Common myeloid progenitor, CD34-positive (primary cell): ENCODE results near the gene PCSK9.

ENCODE experiments used
- CTCF ChIA-PET: fragments of 350-600 bp; sonication (Branson Sonifier 250); formaldehyde crosslinking; loops from one replicate; lab custom pipeline; 2021; ENCODE audit warnings: antibody characterized with exemption; lab: Charles Lee
- POLR2A ChIA-PET: fragments of 350-600 bp; sonication (Branson Sonifier 250); formaldehyde crosslinking; loops from one replicate; lab custom pipeline; 2021; ENCODE audit warnings: antibody characterized with exemption; lab: Charles Lee
- DNase-seq, 3 donors: peaks; one replicate each; pipeline versions ENCODE4 v3.0.0 to v3.0.0-alpha.2; 2013
- H3K27ac ChIP-seq, 2 experiments: 1 replicate in 1 of 2; 2 replicates in 1 of 2; pipeline ENCODE4 v1.7.0; 2013; ENCODE audit warnings: inconsistent platforms in 2 of 2, low read length in 2 of 2, mild to moderate bottlenecking in 2 of 2, low read depth in 1 of 2, moderate library complexity in 1 of 2; ENCODE audit not compliant: severe bottlenecking in 2 of 2, insufficient read depth in 1 of 2, poor library complexity in 1 of 2
- H3K27me3 ChIP-seq, 5 experiments: replicated peaks in 2 of 5; 1 replicate in 3 of 5; 2 replicates in 2 of 5; pipeline versions ENCODE4 v1.6.1 to v1.7.0; 2013; ENCODE audit warnings: low read length in 4 of 5, mild to moderate bottlenecking in 2 of 5, moderate library complexity in 2 of 5, inconsistent platforms in 1 of 5; ENCODE audit not compliant: insufficient read depth in 5 of 5, control insufficient read depth in 4 of 5
- H3K36me3 ChIP-seq, 4 experiments: 1 replicate in 2 of 4; 2 replicates in 2 of 4; pipeline versions ENCODE4 v1.6.1 to v1.7.0; 2013; ENCODE audit warnings: low read length in 3 of 4, control low read depth in 1 of 4, mild to moderate bottlenecking in 1 of 4; ENCODE audit not compliant: control insufficient read depth in 4 of 4, insufficient read depth in 4 of 4
- H3K4me1 ChIP-seq, 4 experiments: 1 replicate in 3 of 4; 2 replicates in 1 of 4; pipeline versions ENCODE4 v1.6.1 to v1.7.1; 2013; ENCODE audit warnings: low read length in 3 of 4, mild to moderate bottlenecking in 3 of 4, control low read depth in 1 of 4, inconsistent platforms in 1 of 4, moderate library complexity in 1 of 4; ENCODE audit not compliant: control insufficient read depth in 4 of 4, insufficient read depth in 4 of 4; ENCODE audit errors: control extremely low read depth in 1 of 4
- H3K4me3 ChIP-seq, 7 experiments: 1 replicate in 4 of 7; 2 replicates in 3 of 7; pipeline versions ENCODE4 v1.5.1 to v1.7.0; 2013; ENCODE audit warnings: mild to moderate bottlenecking in 7 of 7, low read length in 6 of 7, moderate library complexity in 6 of 7, inconsistent platforms in 2 of 7, low read depth in 2 of 7, control low read depth in 1 of 7; ENCODE audit not compliant: insufficient read depth in 4 of 7, control insufficient read depth in 1 of 7; ENCODE audit errors: extremely low read depth in 1 of 7
- H3K9me3 ChIP-seq, 5 experiments: 1 replicate in 4 of 5; 2 replicates in 1 of 5; pipeline versions ENCODE4 v1.6.1 to v1.7.1; 2013; ENCODE audit warnings: low read length in 4 of 5, mild to moderate bottlenecking in 2 of 5, inconsistent platforms in 1 of 5, low read depth in 1 of 5, moderate library complexity in 1 of 5; ENCODE audit not compliant: control insufficient read depth in 4 of 5, insufficient read depth in 2 of 5; ENCODE audit errors: control extremely low read depth in 1 of 5
- WGBS: methylation state at CpG from one replicate; pipeline ENCODE4 v1.1.5; 2013; ENCODE audit not compliant: insufficient coverage; 5-methylcytosine and 5-hydroxymethylcytosine counted together

PCSK9 gene

DNA sequence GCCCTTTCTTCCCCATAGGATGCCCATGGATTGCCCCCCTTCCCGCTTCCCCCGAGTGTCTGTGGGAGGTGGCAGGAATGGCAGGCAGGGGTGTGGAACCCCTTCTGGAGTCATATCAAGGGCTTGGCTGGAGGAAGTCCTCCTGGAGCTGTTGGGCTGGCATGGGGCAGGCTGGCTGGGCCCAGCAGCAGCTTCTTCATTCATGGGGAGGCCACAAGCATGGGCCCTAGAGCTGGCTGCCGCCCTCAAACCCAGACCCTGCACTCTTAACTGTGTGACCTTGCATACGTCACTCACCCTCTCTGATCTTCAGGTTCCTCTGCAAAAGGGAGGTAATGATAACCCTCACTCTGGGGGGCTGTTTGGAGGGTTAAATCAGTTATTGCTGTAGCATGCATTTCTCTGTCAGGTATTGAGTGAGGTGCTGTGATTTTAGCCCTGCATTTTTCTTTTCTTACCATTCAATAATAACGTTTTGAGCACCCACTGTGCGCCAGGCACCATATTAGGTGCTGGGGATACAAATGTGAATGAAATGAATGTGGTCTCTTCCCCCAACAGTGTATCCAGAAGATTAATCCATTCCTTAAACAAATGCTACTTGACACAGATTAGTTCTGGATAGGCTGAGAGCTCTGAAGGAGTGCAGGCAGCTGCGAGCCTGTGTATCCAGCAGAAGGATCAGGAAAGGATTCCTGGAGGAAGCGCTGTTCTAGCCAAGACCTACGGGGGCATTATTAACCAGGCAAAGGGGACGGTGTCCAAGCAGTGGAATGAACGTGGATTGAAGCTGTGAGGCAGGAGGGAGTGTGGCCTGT is 9.3 kb downstream of the PCSK9 start:
- Histone ChIP-seq H3K36me3 (no peaks in the 10 kb centered on the region), H3K4me1 (no peaks in the 10 kb centered on the region), H3K27me3 (no peaks in the 10 kb centered on the region), H3K4me3 (no peak overlapping the region), H3K27ac (no peak overlapping the region), H3K9me3 (no peaks in the 10 kb centered on the region)
- POLR2A ChIA-PET, result no interaction called here
- 93% methylated on average over 6 of the region's 11 CpGs for WGBS
- CTCF ChIA-PET, result no interaction called here
- DNase-seq, result no peak

- WGBS, result 100% methylated on average over 5 of the region's 9 CpGs
Observed at GRCh38 chr1:55049271-55049913, 10.0 kb downstream of the PCSK9 start.

DNA sequence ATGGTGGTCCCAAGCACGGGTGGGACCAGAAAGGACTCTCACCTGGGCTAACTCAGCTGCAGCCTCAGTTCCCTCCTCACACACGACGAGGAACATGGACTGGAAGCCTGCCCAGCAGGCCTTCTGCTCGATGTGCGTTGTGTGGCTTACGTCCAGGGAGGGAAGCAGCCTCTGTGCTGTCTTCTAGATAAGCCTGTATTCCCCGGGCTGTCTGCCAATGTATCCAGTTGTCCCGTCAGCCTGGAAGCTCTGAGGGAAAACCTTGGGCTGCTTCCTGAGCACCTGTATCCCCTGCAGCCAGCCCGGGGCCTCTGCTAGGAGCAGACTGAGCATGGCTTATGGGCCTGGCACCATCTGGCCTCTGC is 10.5 kb downstream of the PCSK9 start:
- no peaks in the 10 kb centered on the region for H3K4me1 ChIP-seq
- H3K36me3 ChIP-seq, result no peaks in the 10 kb centered on the region
- no peak for DNase-seq
- H3K27ac ChIP-seq, result no peak overlapping the region
- no peak overlapping the region for H3K4me3 ChIP-seq
- ChIA-PET POLR2A (no interaction called here), CTCF (no interaction called here)
- H3K27me3 ChIP-seq, result no peaks in the 10 kb centered on the region
- no peaks in the 10 kb centered on the region for H3K9me3 ChIP-seq
- WGBS, result 84% methylated on average over 6 of the region's 9 CpGs

More at GRCh38 chr1:55049271-55049913, 10.0 kb downstream of the PCSK9 start:
- Histone ChIP-seq H3K9me3 (no peaks in the 10 kb centered on the region), H3K4me1 (no peaks in the 10 kb centered on the region), H3K27me3 (no peaks in the 10 kb centered on the region), H3K36me3 (no peaks in the 10 kb centered on the region), H3K27ac (no peak overlapping the region), H3K4me3 (no peak overlapping the region)
- ChIA-PET POLR2A (no interaction called here), CTCF (no interaction called here)
- DNase-seq, result no peak

GRCh38 chr1:55050283-55050682 is 10.9 kb downstream of the PCSK9 start:
- Histone ChIP-seq H3K27ac (no peak overlapping the region), H3K4me1 (no peaks in the 10 kb centered on the region), H3K27me3 (no peaks in the 10 kb centered on the region), H3K4me3 (no peak overlapping the region), H3K36me3 (no peaks in the 10 kb centered on the region), H3K9me3 (no peaks in the 10 kb centered on the region)
- ChIA-PET POLR2A (no interaction called here), CTCF (no interaction called here)
- WGBS, result 73% methylated on average over 4 of the region's 9 CpGs
- DNase-seq, result no peak

GRCh38 chr1:55051169-55051568 is 11.8 kb downstream of the PCSK9 start:
- no peaks in the 10 kb centered on the region for H3K36me3 ChIP-seq
- ChIA-PET CTCF (no interaction called here), POLR2A (no interaction called here)
- H3K4me3 ChIP-seq, result no peak overlapping the region
- H3K4me1 ChIP-seq, result no peaks in the 10 kb centered on the region
- no peaks in the 10 kb centered on the region for H3K27me3 ChIP-seq
- 98% methylated on average over 5 of the region's 5 CpGs for WGBS
- no peak for DNase-seq
- no peaks in the 10 kb centered on the region for H3K9me3 ChIP-seq
- no peak overlapping the region for H3K27ac ChIP-seq

DNA sequence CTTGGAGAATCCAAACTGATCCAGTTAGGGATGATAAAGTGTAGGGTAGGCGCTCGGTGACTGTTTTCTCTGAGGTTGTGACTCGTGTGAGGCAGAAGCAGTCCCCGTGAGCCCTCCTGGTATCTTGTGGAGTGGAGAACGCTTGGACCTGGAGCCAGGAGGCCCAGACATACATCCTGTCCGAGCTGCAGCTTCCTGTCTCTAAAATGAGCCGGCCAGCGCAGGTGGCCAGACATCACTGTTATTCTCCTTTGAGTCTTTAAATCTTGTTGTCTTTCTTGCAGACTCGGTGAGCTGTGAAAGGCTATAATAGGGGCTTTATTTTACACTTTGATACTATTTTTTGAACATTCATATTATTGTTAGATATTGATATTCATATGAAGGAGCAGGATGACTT is 12.3 kb downstream of the PCSK9 start:
- Histone ChIP-seq H3K4me1 (no peaks in the 10 kb centered on the region), H3K27ac (no peak overlapping the region), H3K4me3 (no peak overlapping the region), H3K9me3 (no peaks in the 10 kb centered on the region), H3K27me3 (no peaks in the 10 kb centered on the region), H3K36me3 (no peaks in the 10 kb centered on the region)
- CTCF ChIA-PET, result no interaction called here
- 80% methylated on average over 6 of the region's 9 CpGs for WGBS
- POLR2A ChIA-PET, result no interaction called here
- DNase-seq, result no peak
